Loucy (cell line): ENCODE data around the gene TRERF1.

Experiments
- CTCF ChIP-seq: fragments of 200-600 bp; sonication (generic); conservative IDR thresholded peaks from 2 replicates; pipeline ENCODE4 v1.5.1; 2014; ENCODE audit warnings: mild to moderate bottlenecking, antibody characterized with exemption, low read length
- EZH2phosphoT487 ChIP-seq: fragments of 200-600 bp; IDR thresholded peaks from 2 replicates; pipeline ENCODE4 v1.6.1; 2018; ENCODE audit warnings: antibody characterized with exemption, mild to moderate bottlenecking, moderate library complexity, borderline replicate concordance

- no peak for TF ChIP-seq EZH2phosphoT487
- TF ChIP-seq CTCF: no peak
Measured at GRCh38 chr6:42188406-42188805, 263.3 kb downstream of the TRERF1 start.
